ENCODE results near the gene FEN1. TPM values are rescaled to one million over a fixed set of nuclear protein-coding genes. Genes with fewer than 3 reads are reported as not detected.
A peak's percentile ranks its signal among the peaks of the same experiment; 100 is the strongest.

The FEN1 gene
- total RNA-seq, 1 donor from 2014 or later = 13.8 TPM

- no peaks in the 10 kb centered on the region for H3K9me3 Mint-ChIP-seq (ENCODE audit: unreplicated experiment)
- Histone ChIP-seq H3K9ac (ENCODE audit: low read length) (no peak overlapping the region), H3K4me2 (ENCODE audit: low read length) (no peak overlapping the region), H3K27me3 (ENCODE audit: insufficient read depth, low read length) (no peaks in the 10 kb centered on the region), H3K36me3 (ENCODE audit: insufficient read depth, low read length) (no peaks in the 10 kb centered on the region), H3K79me2 (ENCODE audit: insufficient read depth, low read length) (no peaks in the 10 kb centered on the region), H4K20me1 (ENCODE audit: insufficient read depth, low read length) (peaks cover 5% of the 10 kb centered on the region), H3K4me1 (ENCODE audit: insufficient read depth, low read length) (peaks cover 9% of the 10 kb centered on the region), H3K27ac (ENCODE audit: low read depth, low read length) (no peak overlapping the region), H3K9me3 (ENCODE audit: insufficient read depth, low read depth, low read length) (no peaks in the 10 kb centered on the region), H2AFZ (ENCODE audit: low read depth, low read length) (no peak overlapping the region), H3K4me3 (ENCODE audit: insufficient read depth, low read depth, low read length) (no peak overlapping the region)
- TF ChIP-seq EZH2 (IDR thresholded peaks at IDR 0.05; ENCODE audit: insufficient read depth, low read length) = no peak
- TF ChIP-seq, protein P1, sequence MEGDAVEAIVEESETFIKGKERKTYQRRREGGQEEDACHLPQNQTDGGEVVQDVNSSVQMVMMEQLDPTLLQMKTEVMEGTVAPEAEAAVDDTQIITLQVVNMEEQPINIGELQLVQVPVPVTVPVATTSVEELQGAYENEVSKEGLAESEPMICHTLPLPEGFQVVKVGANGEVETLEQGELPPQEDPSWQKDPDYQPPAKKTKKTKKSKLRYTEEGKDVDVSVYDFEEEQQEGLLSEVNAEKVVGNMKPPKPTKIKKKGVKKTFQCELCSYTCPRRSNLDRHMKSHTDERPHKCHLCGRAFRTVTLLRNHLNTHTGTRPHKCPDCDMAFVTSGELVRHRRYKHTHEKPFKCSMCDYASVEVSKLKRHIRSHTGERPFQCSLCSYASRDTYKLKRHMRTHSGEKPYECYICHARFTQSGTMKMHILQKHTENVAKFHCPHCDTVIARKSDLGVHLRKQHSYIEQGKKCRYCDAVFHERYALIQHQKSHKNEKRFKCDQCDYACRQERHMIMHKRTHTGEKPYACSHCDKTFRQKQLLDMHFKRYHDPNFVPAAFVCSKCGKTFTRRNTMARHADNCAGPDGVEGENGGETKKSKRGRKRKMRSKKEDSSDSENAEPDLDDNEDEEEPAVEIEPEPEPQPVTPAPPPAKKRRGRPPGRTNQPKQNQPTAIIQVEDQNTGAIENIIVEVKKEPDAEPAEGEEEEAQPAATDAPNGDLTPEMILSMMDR (IDR thresholded peaks at IDR 0.05; ENCODE audit: insufficient read depth, low read depth, low read length) = no peak
- H3K27ac Mint-ChIP-seq (ENCODE audit: unreplicated experiment) = no peak overlapping the region
- H3K4me3 Mint-ChIP-seq (ENCODE audit: unreplicated experiment) = no peak overlapping the region
- DNase-seq (ENCODE audit: low read depth) = no peak
- peaks cover 5% of the 10 kb centered on the region for H3K4me1 Mint-ChIP-seq (ENCODE audit: low read depth, unreplicated experiment)
- no peaks in the 10 kb centered on the region for H3K27me3 Mint-ChIP-seq (ENCODE audit: low read depth, unreplicated experiment)
- H3K36me3 Mint-ChIP-seq (ENCODE audit: low read depth, unreplicated experiment) = no peaks in the 10 kb centered on the region
- FAIRE-seq = no peak
Observed at GRCh38 chr11:61768376-61769076, 24.2 kb upstream of the FEN1 start.

- Histone ChIP-seq H4K20me1 (ENCODE audit: insufficient read depth, low read length) (peaks cover 5% of the 10 kb centered on the region), H3K36me3 (ENCODE audit: insufficient read depth, low read length) (no peaks in the 10 kb centered on the region), H3K9me3 (ENCODE audit: insufficient read depth, low read depth, low read length) (no peaks in the 10 kb centered on the region), H3K79me2 (ENCODE audit: insufficient read depth, low read length) (no peaks in the 10 kb centered on the region), H3K9ac (ENCODE audit: low read length) (peak overlapping the region; percentile 41), H3K27me3 (ENCODE audit: insufficient read depth, low read length) (no peaks in the 10 kb centered on the region), H3K4me2 (ENCODE audit: low read length) (peak overlapping the region; percentile 55), H2AFZ (ENCODE audit: low read depth, low read length) (no peak overlapping the region), H3K4me3 (ENCODE audit: insufficient read depth, low read depth, low read length) (no peak overlapping the region), H3K27ac (ENCODE audit: low read depth, low read length) (no peak overlapping the region), H3K4me1 (ENCODE audit: insufficient read depth, low read length) (peaks cover 9% of the 10 kb centered on the region)
- FAIRE-seq = no peak
- no peaks in the 10 kb centered on the region for H3K9me3 Mint-ChIP-seq (ENCODE audit: unreplicated experiment)
- no peak for TF ChIP-seq EZH2 (IDR thresholded peaks at IDR 0.05; ENCODE audit: insufficient read depth, low read length)
- TF ChIP-seq, protein P1 (IDR thresholded peaks at IDR 0.05; ENCODE audit: insufficient read depth, low read depth, low read length) = no peak
- H3K4me3 Mint-ChIP-seq (ENCODE audit: unreplicated experiment) = no peak overlapping the region
- H3K36me3 Mint-ChIP-seq (ENCODE audit: low read depth, unreplicated experiment) = no peaks in the 10 kb centered on the region
- H3K27ac Mint-ChIP-seq (ENCODE audit: unreplicated experiment) = no peak overlapping the region
- H3K4me1 Mint-ChIP-seq (ENCODE audit: low read depth, unreplicated experiment) = peaks cover 2% of the 10 kb centered on the region
- peak; percentile 35 for DNase-seq (ENCODE audit: low read depth)
- no peaks in the 10 kb centered on the region for H3K27me3 Mint-ChIP-seq (ENCODE audit: low read depth, unreplicated experiment)
Observed at GRCh38 chr11:61769169-61769920, 23.4 kb upstream of the FEN1 start.
